Stimulated activated CD8-positive, alpha-beta memory T cell treated with anti-CD3 and anti-CD28 coated beads, Interleukin-15, amount 100 ng/mL, for 1 hour (primary cell): ENCODE results near the gene FGFR2.

ENCODE experiments used
- DNase-seq: peaks from one replicate; pipeline ENCODE4 v3.0.0-alpha.2; 2020; ENCODE audit warnings: low read depth

The FGFR2 gene

DNA sequence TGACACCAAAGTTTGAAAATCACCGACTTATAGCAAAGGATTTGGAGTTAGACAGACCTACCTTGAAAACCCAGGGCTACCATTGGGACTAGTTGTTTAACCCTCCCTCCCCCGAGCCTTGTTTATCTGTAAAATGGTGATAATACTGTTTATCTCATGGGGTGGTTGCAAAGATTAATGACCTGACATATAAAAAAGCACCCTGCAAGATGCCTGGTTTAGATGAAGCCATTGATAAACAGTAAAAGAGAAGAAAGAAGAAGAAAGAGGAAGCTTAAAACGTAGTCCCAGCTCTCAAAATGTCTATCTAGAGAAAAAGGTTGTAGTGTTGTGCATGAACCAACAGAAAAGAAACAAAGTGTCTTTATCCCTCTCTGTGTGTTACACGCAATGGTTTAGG, 145.7 kb downstream of the FGFR2 start:
- DNase-seq, result no peak

DNA sequence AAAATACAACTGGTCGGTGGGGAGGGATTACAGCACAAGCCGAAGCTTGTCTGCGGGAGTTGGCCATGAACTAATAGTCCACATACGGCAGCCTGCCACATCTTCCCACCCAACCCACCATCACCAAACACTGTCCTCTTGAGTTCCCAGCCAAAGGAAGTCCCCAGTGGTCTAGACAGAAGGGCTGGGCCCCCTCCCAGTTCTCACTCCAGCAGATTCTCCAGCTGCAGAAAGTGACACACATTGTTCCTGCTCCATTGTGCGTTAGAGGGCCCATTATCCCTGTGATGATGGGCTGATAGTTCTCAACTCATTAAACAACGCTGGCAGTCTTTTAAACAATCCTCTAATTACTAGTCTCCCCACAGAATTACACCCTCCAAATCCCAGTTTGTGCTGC, 148.0 kb downstream of the FGFR2 start:
- no peak for DNase-seq

DNA sequence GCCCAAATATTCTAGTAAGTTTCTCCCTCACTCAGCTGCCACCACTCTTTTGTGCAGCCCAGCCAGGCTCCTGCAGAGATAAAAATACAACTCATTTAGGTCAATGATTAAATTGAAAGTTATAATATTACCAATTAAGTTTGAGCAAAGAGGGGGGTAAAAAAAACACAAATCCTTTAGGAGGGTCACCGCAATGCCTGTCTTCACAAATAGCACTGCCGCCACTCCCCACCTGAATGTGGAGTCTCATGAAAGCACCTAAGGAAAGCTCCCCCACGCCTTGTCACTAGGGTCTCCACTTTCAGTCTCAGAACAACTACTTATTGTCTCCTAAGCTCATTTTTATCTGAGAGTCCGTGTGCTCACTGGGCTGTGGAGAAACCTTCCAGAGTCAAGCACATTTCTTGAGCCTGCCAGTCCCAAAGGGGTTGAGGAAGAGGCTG, 148.7 kb downstream of the FGFR2 start:
- DNase-seq, result no peak

DNA sequence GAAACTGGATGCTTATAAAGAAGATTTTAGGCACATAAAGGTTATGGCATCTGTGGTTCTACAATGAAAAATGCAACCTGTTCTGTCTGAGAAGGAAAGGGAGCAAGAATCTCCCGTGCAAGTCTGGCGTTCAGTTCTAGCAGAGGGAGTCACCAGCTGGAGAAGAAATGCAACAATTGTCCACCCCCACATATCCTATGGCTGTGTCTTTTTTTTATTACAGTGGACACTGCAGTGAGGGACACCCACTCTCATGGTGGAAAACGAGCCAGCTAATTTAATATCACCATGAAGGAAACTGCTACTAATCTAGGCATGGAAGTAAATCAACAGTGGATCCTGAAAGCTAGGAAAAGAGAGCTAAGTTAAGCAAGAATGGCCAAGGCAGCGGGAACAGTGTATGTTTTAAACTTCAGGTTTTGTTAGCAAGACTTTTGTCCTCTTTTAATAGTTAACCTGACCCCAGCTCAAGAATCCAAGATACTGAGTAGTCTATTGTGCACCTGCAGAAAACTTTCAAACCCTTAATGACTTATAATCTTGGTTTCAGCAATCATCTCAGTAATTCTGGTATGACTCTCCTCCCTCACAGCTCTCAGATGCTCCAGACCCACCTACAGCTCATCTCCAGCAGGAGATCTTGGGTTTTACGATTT, 149.3 kb downstream of the FGFR2 start:
- DNase-seq, result no peak

DNA sequence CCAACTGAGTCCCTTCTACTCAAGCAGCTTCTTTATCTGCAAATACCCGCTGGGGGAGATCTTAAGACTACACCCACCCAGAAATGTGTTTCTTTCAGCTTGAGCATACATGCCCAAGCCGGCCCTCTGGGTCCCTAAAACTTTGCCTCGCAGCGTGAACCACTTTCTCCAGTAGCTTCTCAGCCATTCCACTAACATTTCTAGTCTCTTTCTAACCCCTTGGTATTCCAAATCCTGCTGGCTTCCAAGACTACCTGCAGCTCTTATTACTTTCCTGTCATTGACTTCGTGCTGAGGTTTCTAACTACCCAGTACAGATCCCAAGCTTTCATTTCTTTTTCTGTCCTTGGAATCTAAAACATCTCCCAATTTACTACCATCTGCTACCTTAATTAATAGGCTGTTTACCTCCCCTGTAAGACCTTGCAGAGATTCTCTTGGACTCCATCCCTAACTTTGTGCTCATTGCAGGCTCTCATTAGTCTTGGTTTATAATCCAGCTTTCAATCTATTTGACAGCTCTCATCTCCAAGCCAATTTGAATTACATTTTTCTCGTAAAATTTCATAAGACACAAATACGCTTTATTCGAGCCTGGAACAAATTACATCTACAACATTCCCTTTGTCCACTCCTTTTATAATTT, 153.6 kb downstream of the FGFR2 start:
- DNase-seq, result no peak

DNA sequence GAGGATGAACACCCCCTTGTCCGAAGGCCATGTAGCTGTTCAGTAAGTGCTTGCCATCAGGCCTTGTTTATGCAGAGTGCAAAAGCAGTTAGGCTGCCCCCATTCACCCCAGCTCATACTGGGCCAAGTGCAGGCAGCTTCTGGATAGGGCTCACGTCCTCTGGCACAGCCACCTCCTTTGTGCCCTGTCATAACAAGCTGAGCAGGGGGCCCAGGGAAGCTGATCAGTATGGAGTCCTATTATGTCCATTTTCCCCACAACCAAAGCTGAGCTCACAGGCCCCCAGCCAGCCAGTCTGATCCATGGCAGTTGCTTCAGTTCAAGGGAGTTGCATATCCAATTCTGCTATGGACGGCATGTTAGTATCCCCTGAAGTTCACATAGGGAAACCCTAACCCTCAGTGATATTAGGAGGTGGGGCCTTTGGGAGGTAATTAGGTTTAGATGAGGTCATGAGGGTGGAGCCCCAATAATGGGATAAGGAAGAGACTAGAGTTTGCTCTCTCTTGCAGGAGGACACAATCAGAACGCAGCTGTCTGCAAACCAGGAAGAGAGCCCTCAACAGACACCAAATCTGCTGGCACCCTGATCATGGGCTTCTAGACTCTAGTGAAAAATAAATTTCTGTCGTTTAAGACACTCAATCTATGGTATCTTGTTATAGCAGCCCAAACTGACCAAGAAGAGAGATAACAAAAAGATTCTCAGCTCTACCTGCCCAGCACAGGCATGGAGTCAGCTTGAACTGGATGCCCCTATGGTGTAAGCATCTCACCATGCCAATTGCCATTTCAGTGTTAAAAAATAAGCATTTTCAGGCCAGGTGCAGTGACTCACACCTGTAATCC, 155.9 kb downstream of the FGFR2 start:
- no peak for DNase-seq

DNA sequence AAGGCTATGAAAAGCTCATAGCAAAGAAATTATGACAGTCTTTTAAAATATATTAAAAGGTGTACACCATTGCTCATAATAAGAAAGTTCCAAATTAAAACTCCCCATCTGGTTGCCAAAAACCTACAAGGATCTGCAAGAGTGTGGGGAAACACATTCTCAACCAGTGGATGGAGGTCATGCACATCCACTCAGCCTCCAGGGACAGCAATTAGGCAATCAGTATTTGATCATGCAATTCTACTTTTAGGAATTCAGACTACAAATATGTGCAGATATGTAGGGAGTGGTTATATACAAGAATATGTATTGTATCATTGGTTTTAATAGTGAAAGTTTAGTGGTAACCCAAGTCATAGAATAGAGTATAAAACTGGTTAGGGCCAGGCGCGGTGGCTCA, 157.8 kb downstream of the FGFR2 start:
- no peak for DNase-seq

DNA sequence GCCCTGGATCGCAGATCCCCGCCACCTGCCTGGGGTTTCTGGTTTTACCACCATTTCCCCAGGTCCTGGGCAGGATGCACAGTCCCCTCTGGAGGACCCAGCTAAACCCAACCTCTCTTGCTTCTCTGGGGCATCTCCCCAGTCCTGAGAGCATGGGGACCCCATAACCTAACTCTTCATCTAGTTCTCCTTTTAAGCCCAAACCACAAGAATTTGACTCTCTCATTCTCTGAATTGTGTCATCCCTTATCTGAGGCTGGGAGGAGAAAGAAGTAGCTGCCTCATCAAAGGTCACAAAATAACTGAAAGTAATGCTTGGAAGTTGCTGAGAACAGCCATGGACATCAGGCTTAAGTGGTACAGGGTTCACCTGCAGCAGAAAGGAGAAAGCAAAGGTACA, 159.9 kb downstream of the FGFR2 start:
- no peak for DNase-seq

DNA sequence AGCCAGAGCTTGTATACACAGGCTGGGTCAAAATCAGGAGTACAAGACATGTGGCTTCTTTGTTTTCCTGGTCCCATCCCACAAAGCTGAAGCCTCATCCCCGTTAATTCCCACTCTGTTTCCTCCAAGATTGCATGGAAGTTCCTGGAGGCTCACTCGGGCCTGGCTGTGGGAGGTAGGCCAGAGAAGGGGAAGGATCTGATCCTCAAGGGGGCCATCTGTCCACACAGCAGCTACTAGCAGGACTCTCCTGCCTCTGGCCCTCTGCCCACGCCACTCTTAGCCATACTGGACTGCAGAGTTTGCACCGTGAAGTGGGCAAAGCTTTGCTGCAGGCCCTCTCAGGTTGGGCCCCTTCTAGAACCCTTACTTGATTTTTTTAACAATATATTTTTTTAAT, 160.6 kb downstream of the FGFR2 start:
- no peak for DNase-seq

DNA sequence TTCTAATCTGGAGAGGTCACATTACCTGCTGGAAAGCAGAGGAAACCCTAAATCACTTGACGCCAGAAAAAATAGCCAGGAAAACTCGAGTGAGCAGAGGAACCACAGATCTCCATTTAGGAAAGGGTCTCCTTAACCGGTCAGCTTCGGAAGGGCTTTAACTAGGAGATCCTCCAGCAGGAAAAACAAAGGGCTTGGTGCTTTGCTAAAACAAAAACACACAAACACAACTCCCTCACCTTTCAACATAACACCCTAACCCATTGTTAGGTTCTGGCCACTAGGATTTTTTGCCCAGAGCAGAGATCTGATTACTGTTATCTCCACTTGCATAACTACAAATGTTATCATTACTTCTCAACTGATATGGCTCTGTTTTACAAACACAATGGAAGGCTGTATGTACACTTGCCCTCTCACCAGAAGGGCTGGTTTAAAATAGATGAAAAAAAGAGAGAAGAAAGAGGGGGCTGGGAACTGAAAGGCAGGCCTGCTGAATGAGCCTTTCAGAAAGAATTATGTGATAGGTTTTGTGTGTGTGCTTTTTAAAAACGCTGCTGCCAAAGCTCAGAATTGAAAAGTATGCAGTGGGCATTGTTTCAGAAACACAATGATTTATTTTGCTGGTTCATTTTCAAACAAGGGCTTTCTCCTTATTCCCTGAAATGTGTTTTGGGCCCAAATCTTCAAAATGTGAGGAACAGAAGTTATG, 161.5 kb downstream of the FGFR2 start:
- no peak for DNase-seq

DNA sequence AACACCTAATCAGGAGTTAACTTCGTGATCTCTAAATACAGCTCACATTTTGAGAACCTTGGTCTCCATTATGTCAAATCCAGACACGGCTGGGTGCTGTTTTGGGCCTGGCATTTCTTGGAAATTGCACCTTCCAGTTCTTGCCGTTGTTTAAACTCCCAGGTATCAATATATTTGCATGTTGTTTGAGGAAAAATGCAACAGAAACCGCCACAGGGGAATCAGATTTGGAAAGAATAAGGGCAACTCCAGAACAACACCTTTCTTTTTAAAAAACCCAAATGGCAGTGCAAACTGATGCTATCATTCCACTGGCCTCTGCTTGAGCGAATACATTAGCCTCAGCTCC, 162.0 kb downstream of the FGFR2 start:
- DNase-seq, result no peak

DNA sequence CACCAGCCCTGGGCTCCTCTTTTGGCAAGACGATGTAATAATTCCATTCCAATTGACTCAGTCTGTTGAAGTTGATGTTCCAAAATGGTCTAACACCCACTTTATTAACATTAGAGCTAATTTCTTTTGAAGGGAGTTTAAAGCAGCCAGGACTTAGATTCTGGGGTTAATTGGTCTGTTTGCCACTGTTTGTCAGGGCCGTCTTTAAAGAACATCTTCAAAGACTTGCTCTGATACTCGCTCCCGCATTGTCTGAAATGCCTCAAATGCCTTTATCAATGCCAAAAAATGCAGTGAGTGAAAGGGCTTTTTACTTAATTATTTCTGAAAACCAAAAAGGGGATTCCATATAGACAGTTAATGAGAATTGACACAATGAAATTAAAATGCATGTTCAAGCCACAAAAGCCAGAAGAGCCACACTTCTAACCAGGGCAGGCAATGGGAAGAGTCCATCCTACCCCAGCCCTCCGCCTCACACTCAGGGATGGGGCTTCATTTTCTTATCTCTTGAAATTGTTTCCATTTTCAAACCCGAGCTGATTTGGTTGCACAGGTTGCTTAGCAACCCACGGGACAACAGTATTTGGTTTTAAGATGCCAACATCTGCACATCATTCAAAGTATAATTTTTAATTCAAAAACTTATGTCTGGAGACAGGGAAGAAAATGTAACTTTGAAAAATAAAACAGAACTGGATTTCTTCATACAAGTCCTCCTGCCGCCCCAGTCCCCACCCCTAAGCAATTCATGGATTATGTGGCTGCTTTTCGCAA, 163.0 kb downstream of the FGFR2 start:
- no peak for DNase-seq

DNA sequence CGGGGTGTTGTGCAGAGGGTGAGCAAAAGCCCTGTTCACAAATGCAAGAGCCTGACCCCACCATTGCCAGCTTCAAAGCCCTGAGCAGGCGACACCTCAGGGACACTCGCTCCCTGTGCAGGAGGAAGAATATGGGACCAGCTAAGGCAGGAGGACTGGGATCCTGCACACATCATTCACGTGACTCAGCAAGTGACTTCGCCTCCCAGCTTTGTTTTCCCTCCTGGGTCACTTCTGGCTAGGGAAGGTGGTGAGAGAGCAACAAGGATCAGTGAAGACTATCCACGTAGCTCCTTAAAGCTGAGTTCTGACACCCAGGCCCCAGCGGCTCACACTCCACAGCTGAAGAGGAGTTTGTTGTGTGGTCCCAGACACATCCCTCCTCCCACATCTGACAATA, 164.3 kb downstream of the FGFR2 start:
- no peak for DNase-seq

DNA sequence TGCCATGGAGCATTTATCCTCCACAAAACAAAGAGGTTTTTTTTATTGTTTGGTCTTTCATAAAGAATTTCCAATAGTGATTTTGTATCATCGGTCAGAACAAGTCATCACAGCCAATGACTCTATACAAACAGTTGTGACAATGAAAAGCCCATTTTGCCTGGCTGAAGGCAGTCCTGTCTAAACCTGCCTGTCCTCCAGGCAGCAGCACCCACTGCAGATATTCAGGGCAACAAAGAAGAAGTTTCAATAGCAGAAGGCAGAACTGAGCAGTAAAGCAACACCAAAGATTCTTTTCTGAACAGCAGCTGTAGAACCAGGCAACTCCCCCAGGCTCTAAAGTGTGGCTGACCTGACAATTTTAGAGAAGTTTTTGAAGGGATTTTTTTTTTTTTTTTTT, 169.4 kb downstream of the FGFR2 start:
- no peak for DNase-seq
